ENCODE measurements around the gene GALNT13. TPM values are rescaled to one million over a fixed set of nuclear protein-coding genes. Genes with fewer than 3 reads are reported as not detected.

The GALNT13 gene
- total and polyA plus RNA-seq, 2 of the 13 experiments (the other 11 are each of a cell fraction or from before 2014, with no cell fraction given), result 1.3 to 5.0 TPM

DNA sequence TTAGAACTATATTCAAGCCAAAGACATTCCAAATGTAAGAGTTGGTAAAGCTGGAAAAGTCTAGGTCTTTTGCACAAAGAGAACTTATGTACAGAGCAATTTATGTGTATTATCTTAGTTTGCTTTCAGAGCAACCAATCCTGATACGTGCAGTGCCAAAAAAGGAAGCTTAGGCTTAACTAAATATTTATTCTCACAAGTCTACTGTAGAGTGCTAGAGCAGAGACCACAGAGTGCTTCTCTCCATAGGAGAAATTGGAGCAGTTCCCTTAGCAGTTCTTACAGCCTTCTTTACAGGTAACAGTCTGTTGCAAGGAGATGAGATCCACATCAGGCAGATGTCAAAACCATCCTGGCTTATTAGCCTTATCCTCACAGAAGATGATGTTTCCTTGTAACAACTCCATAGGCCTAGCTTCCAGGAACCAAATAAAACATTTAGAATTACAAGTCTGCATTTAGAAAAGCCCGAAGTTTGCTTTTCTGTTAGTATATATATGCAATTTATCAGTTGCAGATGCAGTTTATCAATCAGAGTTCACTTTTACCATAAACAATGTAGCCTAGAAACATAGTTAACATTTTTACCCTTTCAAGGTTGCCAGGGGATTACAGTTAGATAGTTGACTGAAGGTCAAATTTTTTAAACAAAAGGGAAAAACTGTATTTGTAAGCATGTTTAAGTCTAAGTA, 576.2 kb downstream of the GALNT13 start (continued):
- TF ChIP-seq ZNF878 (CRISPR knock-in tag; IDR thresholded peaks at IDR 0.05) (peak; percentile 31; the same call in 1 of the 2 replicates), ZNF337 (CRISPR knock-in tag; IDR thresholded peaks at IDR 0.05; ENCODE audit: borderline replicate concordance, low read depth) (no peak), ZNF556 (CRISPR knock-in tag; IDR thresholded peaks at IDR 0.05; ENCODE audit: borderline replicate concordance) (no peak; the same call in 1 of the 2 replicates), TMF1 (CRISPR knock-in tag; IDR thresholded peaks at IDR 0.05; ENCODE audit: low read depth) (no peak), KDM5A (IDR thresholded peaks at IDR 0.05; ENCODE audit: borderline replicate concordance, low read length) (no peak), ZNF230 (CRISPR knock-in tag; IDR thresholded peaks at IDR 0.05) (no peak), ZNF572 (CRISPR knock-in tag; IDR thresholded peaks at IDR 0.05) (no peak), NBN (conservative IDR thresholded peaks at IDR 0.05) (no peak), ZNF569 (CRISPR knock-in tag; IDR thresholded peaks at IDR 0.05; ENCODE audit: borderline replicate concordance) (no peak), ZNF761 (CRISPR knock-in tag; conservative IDR thresholded peaks at IDR 0.05) (no peak), MTA1 (CRISPR knock-in tag; IDR thresholded peaks at IDR 0.05; ENCODE audit: borderline replicate concordance) (no peak), GPN1 (CRISPR knock-in tag; IDR thresholded peaks at IDR 0.05; ENCODE audit: borderline replicate concordance) (no peak), ZEB1 (IDR thresholded peaks at IDR 0.05; ENCODE audit: insufficient replicate concordance, low read depth) (no peak), STAG1 (CRISPR knock-in tag; IDR thresholded peaks at IDR 0.05) (peak; percentile 8; the same call in 1 of the 2 replicates), BRD4 (CRISPR knock-in tag; IDR thresholded peaks at IDR 0.05) (no peak), CREM (IDR thresholded peaks at IDR 0.05) (peak; percentile 69), CREM (CRISPR knock-in tag; IDR thresholded peaks at IDR 0.05) (no peak), NFIC (IDR thresholded peaks at IDR 0.05; ENCODE audit: low read length) (peak; percentile 58), SMAD9 (CRISPR knock-in tag; IDR thresholded peaks at IDR 0.05) (no peak), NFYC (CRISPR knock-in tag; IDR thresholded peaks at IDR 0.05) (0 out of 2 replicates have a peak, but pooled peaks have one; percentile 48), RFXAP (CRISPR knock-in tag; IDR thresholded peaks at IDR 0.05; ENCODE audit: borderline replicate concordance) (no peak), SPEN (CRISPR knock-in tag; IDR thresholded peaks at IDR 0.05; ENCODE audit: low read depth) (no peak), RFXANK (CRISPR knock-in tag; IDR thresholded peaks at IDR 0.05) (no peak), PHB2 (IDR thresholded peaks at IDR 0.05; ENCODE audit: partially characterized antibody) (no peak)
- TF ChIP-seq, protein P1, sequence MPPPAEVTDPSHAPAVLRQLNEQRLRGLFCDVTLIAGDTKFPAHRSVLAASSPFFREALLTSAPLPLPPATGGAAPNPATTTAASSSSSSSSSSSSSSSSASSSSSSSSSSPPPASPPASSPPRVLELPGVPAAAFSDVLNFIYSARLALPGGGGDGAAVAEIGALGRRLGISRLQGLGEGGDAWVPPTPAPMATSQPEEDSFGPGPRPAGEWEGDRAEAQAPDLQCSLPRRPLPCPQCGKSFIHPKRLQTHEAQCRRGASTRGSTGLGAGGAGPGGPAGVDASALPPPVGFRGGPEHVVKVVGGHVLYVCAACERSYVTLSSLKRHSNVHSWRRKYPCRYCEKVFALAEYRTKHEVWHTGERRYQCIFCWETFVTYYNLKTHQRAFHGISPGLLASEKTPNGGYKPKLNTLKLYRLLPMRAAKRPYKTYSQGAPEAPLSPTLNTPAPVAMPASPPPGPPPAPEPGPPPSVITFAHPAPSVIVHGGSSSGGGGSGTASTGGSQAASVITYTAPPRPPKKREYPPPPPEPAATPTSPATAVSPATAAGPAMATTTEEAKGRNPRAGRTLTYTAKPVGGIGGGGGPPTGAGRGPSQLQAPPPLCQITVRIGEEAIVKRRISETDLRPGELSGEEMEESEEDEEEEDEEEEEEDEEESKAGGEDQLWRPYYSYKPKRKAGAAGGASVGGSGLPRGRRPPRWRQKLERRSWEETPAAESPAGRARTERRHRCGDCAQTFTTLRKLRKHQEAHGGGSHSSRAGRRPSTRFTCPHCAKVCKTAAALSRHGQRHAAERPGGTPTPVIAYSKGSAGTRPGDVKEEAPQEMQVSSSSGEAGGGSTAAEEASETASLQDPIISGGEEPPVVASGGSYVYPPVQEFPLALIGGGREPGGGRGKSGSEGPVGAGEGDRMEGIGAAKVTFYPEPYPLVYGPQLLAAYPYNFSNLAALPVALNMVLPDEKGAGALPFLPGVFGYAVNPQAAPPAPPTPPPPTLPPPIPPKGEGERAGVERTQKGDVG (CRISPR knock-in tag; IDR thresholded peaks at IDR 0.05; ENCODE audit: borderline replicate concordance), result no peak
- TF ChIP-seq, protein P2, sequence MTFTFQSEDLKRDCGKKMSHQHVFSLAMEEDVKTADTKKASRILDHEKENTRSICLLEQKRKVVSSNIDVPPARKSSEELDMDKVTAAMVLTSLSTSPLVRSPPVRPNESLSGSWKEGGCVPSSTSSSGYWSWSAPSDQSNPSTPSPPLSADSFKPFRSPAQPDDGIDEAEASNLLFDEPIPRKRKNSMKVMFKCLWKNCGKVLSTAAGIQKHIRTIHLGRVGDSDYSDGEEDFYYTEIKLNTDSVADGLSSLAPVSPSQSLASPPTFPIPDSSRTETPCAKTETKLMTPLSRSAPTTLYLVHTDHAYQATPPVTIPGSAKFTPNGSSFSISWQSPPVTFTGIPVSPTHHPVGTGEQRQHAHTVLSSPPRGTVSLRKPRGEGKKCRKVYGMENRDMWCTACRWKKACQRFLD (CRISPR knock-in tag; IDR thresholded peaks at IDR 0.05; ENCODE audit: borderline replicate concordance), result no peak
